ENCODE data around the gene MRPL54.

DNA sequence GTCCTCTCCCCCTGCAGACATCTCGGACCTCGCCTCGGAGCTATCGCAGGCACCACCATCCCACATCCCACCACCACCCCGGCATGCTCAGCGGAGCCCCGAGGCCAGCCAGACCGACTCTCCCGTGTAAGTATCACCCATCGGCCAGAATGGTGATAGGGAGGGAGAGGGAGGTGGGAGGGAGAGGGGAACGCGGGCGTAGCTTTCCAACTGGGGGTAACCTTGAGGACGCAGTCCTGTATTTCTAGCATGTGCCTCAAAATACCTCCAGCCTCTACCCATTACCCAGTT is 28.2 kb upstream of the MRPL54 start:
- TF ChIP-seq, protein P1, sequence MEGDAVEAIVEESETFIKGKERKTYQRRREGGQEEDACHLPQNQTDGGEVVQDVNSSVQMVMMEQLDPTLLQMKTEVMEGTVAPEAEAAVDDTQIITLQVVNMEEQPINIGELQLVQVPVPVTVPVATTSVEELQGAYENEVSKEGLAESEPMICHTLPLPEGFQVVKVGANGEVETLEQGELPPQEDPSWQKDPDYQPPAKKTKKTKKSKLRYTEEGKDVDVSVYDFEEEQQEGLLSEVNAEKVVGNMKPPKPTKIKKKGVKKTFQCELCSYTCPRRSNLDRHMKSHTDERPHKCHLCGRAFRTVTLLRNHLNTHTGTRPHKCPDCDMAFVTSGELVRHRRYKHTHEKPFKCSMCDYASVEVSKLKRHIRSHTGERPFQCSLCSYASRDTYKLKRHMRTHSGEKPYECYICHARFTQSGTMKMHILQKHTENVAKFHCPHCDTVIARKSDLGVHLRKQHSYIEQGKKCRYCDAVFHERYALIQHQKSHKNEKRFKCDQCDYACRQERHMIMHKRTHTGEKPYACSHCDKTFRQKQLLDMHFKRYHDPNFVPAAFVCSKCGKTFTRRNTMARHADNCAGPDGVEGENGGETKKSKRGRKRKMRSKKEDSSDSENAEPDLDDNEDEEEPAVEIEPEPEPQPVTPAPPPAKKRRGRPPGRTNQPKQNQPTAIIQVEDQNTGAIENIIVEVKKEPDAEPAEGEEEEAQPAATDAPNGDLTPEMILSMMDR (IDR thresholded peaks at IDR 0.05 in 2 of 3, conservative IDR thresholded peaks at IDR 0.05 in 1 of 3; ENCODE audit: borderline replicate concordance in 1 of 3, insufficient read depth in 1 of 3, low read depth in 2 of 3, low read length in 2 of 3): no peak
- TF ChIP-seq, protein P2, sequence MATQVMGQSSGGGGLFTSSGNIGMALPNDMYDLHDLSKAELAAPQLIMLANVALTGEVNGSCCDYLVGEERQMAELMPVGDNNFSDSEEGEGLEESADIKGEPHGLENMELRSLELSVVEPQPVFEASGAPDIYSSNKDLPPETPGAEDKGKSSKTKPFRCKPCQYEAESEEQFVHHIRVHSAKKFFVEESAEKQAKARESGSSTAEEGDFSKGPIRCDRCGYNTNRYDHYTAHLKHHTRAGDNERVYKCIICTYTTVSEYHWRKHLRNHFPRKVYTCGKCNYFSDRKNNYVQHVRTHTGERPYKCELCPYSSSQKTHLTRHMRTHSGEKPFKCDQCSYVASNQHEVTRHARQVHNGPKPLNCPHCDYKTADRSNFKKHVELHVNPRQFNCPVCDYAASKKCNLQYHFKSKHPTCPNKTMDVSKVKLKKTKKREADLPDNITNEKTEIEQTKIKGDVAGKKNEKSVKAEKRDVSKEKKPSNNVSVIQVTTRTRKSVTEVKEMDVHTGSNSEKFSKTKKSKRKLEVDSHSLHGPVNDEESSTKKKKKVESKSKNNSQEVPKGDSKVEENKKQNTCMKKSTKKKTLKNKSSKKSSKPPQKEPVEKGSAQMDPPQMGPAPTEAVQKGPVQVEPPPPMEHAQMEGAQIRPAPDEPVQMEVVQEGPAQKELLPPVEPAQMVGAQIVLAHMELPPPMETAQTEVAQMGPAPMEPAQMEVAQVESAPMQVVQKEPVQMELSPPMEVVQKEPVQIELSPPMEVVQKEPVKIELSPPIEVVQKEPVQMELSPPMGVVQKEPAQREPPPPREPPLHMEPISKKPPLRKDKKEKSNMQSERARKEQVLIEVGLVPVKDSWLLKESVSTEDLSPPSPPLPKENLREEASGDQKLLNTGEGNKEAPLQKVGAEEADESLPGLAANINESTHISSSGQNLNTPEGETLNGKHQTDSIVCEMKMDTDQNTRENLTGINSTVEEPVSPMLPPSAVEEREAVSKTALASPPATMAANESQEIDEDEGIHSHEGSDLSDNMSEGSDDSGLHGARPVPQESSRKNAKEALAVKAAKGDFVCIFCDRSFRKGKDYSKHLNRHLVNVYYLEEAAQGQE (IDR thresholded peaks at IDR 0.05; ENCODE audit: low read depth): no peak

Measured in HCT116 (cell line).